D341Med (cell line): ENCODE measurements around the gene TENM4.

Experiments
- DNase-seq: peaks from one replicate; pipeline ENCODE4 v3.0.0; 2012; ENCODE audit warnings: low spot score

The TENM4 gene

GRCh38 chr11:79174045-79175008, 266.5 kb downstream of the TENM4 start:
- no peak for DNase-seq

- DNase-seq = no peak
Measured at GRCh38 chr11:79173615-79174014, 267.2 kb downstream of the TENM4 start.

GRCh38 chr11:79170321-79170720, 270.5 kb downstream of the TENM4 start:
- DNase-seq = no peak

GRCh38 chr11:79168530-79169110, 272.2 kb downstream of the TENM4 start:
- no peak for DNase-seq

- no peak for DNase-seq
Measured at GRCh38 chr11:79167510-79168188, 273.2 kb downstream of the TENM4 start.

- no peak for DNase-seq
Measured at GRCh38 chr11:79165908-79166307, 274.9 kb downstream of the TENM4 start.

- DNase-seq = no peak
Measured at GRCh38 chr11:79160791-79161403, 279.9 kb downstream of the TENM4 start.

- no peak for DNase-seq
Measured at GRCh38 chr11:79159657-79160450, 281.0 kb downstream of the TENM4 start.

GRCh38 chr11:79157738-79158137, 283.1 kb downstream of the TENM4 start:
- no peak for DNase-seq

GRCh38 chr11:79156031-79156430, 284.8 kb downstream of the TENM4 start:
- no peak for DNase-seq

- no peak for DNase-seq
Measured at GRCh38 chr11:79155237-79155636, 285.6 kb downstream of the TENM4 start.

GRCh38 chr11:79152511-79152910, 288.3 kb downstream of the TENM4 start:
- DNase-seq = no peak

GRCh38 chr11:79151396-79151795, 289.4 kb downstream of the TENM4 start:
- DNase-seq = no peak

GRCh38 chr11:79150966-79151365, 289.9 kb downstream of the TENM4 start:
- DNase-seq = no peak

- no peak for DNase-seq
Measured at GRCh38 chr11:79150320-79150719, 290.5 kb downstream of the TENM4 start.

GRCh38 chr11:79147731-79148130, 293.1 kb downstream of the TENM4 start:
- no peak for DNase-seq

- no peak for DNase-seq
Measured at GRCh38 chr11:79147011-79147410, 293.8 kb downstream of the TENM4 start.

GRCh38 chr11:79139900-79140299, 300.9 kb downstream of the TENM4 start:
- DNase-seq = no peak

GRCh38 chr11:79129702-79130101, 311.1 kb downstream of the TENM4 start:
- DNase-seq = no peak

GRCh38 chr11:79128291-79128690, 312.5 kb downstream of the TENM4 start:
- no peak for DNase-seq

GRCh38 chr11:79122759-79123158, 318.1 kb downstream of the TENM4 start:
- DNase-seq = no peak

- DNase-seq = no peak
Measured at GRCh38 chr11:79121351-79121750, 319.5 kb downstream of the TENM4 start.
